GM23338 (cell line): ENCODE measurements around the gene MTHFD2L. TPM values are rescaled to one million over a fixed set of nuclear protein-coding genes. Genes with fewer than 3 reads are reported as not detected.

ENCODE experiments used
- ATAC-seq: fragments of 200-7000 bp; cut with Tn5 transposase; 3 replicates; pipeline ENCODE4 v1.9.1; 2020
- DNase-seq: peaks from one replicate; pipeline ENCODE4 v3.0.0-alpha.2; 2015; ENCODE audit warnings: low spot score
- H2AFZ ChIP-seq: fragments of 200-600 bp; sonication (generic); 2 replicates; pipeline ENCODE4 v1.8.0; 2016; ENCODE audit warnings: antibody characterized with exemption, mild to moderate bottlenecking, moderate library complexity
- H3F3A ChIP-seq: fragments of 200-600 bp; sonication (generic); replicated peaks from 2 replicates; pipeline ENCODE4 v1.8.0; 2017; ENCODE audit warnings: antibody characterized with exemption, mixed run types, low read depth
- H3K27ac ChIP-seq: fragments of 200-600 bp; sonication (generic); 2 replicates; pipeline ENCODE4 v1.6.1; 2016; ENCODE audit warnings: low read depth
- H3K27me3 ChIP-seq: fragments of 200-600 bp; sonication (generic); 2 replicates; pipeline ENCODE4 v1.8.0; 2016; ENCODE audit warnings: mild to moderate bottlenecking, mixed run types, moderate library complexity; ENCODE audit not compliant: insufficient read depth
- H3K36me3 ChIP-seq: fragments of 200-600 bp; sonication (generic); 2 replicates; pipeline ENCODE4 v1.8.0; 2016; ENCODE audit warnings: mild to moderate bottlenecking; ENCODE audit not compliant: insufficient read depth
- H3K4me1 ChIP-seq: fragments of 200-600 bp; sonication (generic); 2 replicates; pipeline ENCODE4 v1.8.0; 2016; ENCODE audit warnings: mild to moderate bottlenecking, moderate library complexity; ENCODE audit not compliant: insufficient read depth
- H3K4me2 ChIP-seq: fragments of 200-600 bp; sonication (generic); 2 replicates; pipeline ENCODE4 v1.7.1; 2017; ENCODE audit warnings: mixed run types
- H3K4me3 ChIP-seq: fragments of 200-600 bp; sonication (generic); 2 replicates; pipeline ENCODE4 v1.6.1; 2016; ENCODE audit warnings: mixed run types
- H3K79me2 ChIP-seq: fragments of 200-600 bp; sonication (generic); replicated peaks from 2 replicates; pipeline ENCODE4 v1.8.0; 2017; ENCODE audit warnings: mild to moderate bottlenecking; ENCODE audit not compliant: insufficient read depth
- H3K9me2 ChIP-seq: fragments of 200-600 bp; sonication (generic); 2 replicates; pipeline ENCODE4 v1.8.0; 2017; ENCODE audit not compliant: insufficient read depth
- H4K20me1 ChIP-seq: fragments of 200-600 bp; sonication (generic); replicated peaks from 2 replicates; pipeline ENCODE4 v1.8.0; 2017; ENCODE audit warnings: mild to moderate bottlenecking; ENCODE audit not compliant: insufficient read depth
- H3K27ac Mint-ChIP-seq: 2 replicates; pipeline ENCODE4 v1.8.0; 2020; ENCODE audit warnings: inconsistent platforms, mild to moderate bottlenecking, moderate library complexity, mixed read lengths
- H3K27me3 Mint-ChIP-seq: 3 replicates; pipeline ENCODE4 v1.8.0; 2022; ENCODE audit warnings: low read depth, mild to moderate bottlenecking, moderate library complexity, mixed read lengths, inconsistent platforms; ENCODE audit not compliant: insufficient read depth, poor library complexity
- H3K36me3 Mint-ChIP-seq: 3 replicates; pipeline ENCODE4 v1.8.0; 2021; ENCODE audit warnings: low read depth, mild to moderate bottlenecking, inconsistent platforms, moderate library complexity, mixed read lengths
- H3K4me1 Mint-ChIP-seq: 3 replicates; pipeline ENCODE4 v1.8.0; 2020; ENCODE audit warnings: mild to moderate bottlenecking, inconsistent platforms, mixed read lengths
- H3K4me3 Mint-ChIP-seq: 3 replicates; pipeline ENCODE4 v1.8.0; 2021; ENCODE audit warnings: moderate library complexity, mild to moderate bottlenecking, inconsistent platforms, mixed read lengths
- H3K9me3 Mint-ChIP-seq: 3 replicates; pipeline ENCODE4 v1.8.0; 2020; ENCODE audit warnings: moderate library complexity, mild to moderate bottlenecking, inconsistent platforms, mixed read lengths
- CTCF ChIP-seq, 2 experiments: fragments of 200-600 bp in 1 of 2; sonication (generic) in 1 of 2; conservative IDR thresholded peaks; 2 replicates each; pipeline versions ENCODE4 v1.5.1 to v1.6.1; 2016 to 2017; ENCODE audit warnings: antibody characterized with exemption in 2 of 2, low read depth in 2 of 2, mild to moderate bottlenecking in 2 of 2, moderate library complexity in 1 of 2
- EZH2 ChIP-seq: fragments of 200-600 bp; sonication (generic); IDR thresholded peaks from one replicate; pipeline ENCODE4 v1.8.0; 2017; ENCODE audit warnings: antibody characterized with exemption, mild to moderate bottlenecking, low read depth; ENCODE audit not compliant: unreplicated experiment
- EZH2phosphoT487 ChIP-seq: fragments of 200-600 bp; sonication (generic); IDR thresholded peaks from one replicate; pipeline ENCODE4 v1.8.1; 2018; ENCODE audit warnings: antibody characterized with exemption; ENCODE audit not compliant: unreplicated experiment
- JUNB ChIP-seq: IDR thresholded peaks from one replicate; pipeline ENCODE4 v1.6.1; 2016; ENCODE audit warnings: antibody characterized with exemption; ENCODE audit not compliant: unreplicated experiment
- NANOG ChIP-seq: IDR thresholded peaks from 2 replicates; pipeline ENCODE4 v1.6.1; 2016; ENCODE audit warnings: antibody characterized with exemption, borderline replicate concordance
- POLR2AphosphoS5 ChIP-seq: IDR thresholded peaks from 2 replicates; pipeline ENCODE4 v1.6.1; 2016; ENCODE audit warnings: antibody characterized with exemption, low read depth
- REST ChIP-seq: IDR thresholded peaks from one replicate; pipeline ENCODE4 v1.6.1; 2018; ENCODE audit warnings: antibody characterized with exemption; ENCODE audit not compliant: unreplicated experiment
- ZNF114 ChIP-seq: fragments of 250-450 bp; sonication (Bioruptor Pico); IDR thresholded peaks from 2 replicates; pipeline ENCODE4 v1.5.0; 2020; ENCODE audit warnings: mild to moderate bottlenecking, moderate library complexity
- polyA plus RNA-seq: library from polyadenylated mRNA; unstranded; fragments of >200 nt; fragmentation: Nextera tagmentation; extraction: Ambion mirVana; gene quantifications from 2 replicates; pipeline ENCODE4 v1.2.1, GENCODE V29; 2016
- total RNA-seq: library from RNA; depleted of rRNA; stranded (reverse); fragments of >200 nt; shearing (Covaris generic); gene quantifications from 2 replicates; pipeline ENCODE4 v1.2.3, GENCODE V29; 2014
- TF ChIP-seq, protein P1 (sequence below): IDR thresholded peaks from 2 replicates; pipeline ENCODE4 v1.6.1; 2016; ENCODE audit warnings: antibody characterized with exemption

MTHFD2L gene
- total and polyA plus RNA-seq, 2 experiments from 2014 or later: 24.4 to 35.7 TPM

- no peaks in the 10 kb centered on the region for H3F3A ChIP-seq
- H3K9me3 Mint-ChIP-seq: no peaks in the 10 kb centered on the region
- H4K20me1 ChIP-seq: no peaks in the 10 kb centered on the region
- H3K36me3 ChIP-seq: no peaks in the 10 kb centered on the region
- no peak overlapping the region for H2AFZ ChIP-seq
- DNase-seq (no peak), ATAC-seq (no peak)
- no peaks in the 10 kb centered on the region for H3K4me1 ChIP-seq
- H3K4me2 ChIP-seq: no peak overlapping the region
- H3K4me3 ChIP-seq: no peak overlapping the region
- H3K4me1 Mint-ChIP-seq: no peaks in the 10 kb centered on the region
- no peak for TF ChIP-seq ZNF114 (CRISPR knock-in tag)
- no peak for TF ChIP-seq CTCF (conservative IDR thresholded peaks at IDR 0.05; ENCODE audit: low read depth in 2 of 2)
- no peak for TF ChIP-seq REST
- TF ChIP-seq EZH2: no peak
- TF ChIP-seq JUNB: no peak
- no peak for TF ChIP-seq EZH2phosphoT487
- TF ChIP-seq, protein P1, sequence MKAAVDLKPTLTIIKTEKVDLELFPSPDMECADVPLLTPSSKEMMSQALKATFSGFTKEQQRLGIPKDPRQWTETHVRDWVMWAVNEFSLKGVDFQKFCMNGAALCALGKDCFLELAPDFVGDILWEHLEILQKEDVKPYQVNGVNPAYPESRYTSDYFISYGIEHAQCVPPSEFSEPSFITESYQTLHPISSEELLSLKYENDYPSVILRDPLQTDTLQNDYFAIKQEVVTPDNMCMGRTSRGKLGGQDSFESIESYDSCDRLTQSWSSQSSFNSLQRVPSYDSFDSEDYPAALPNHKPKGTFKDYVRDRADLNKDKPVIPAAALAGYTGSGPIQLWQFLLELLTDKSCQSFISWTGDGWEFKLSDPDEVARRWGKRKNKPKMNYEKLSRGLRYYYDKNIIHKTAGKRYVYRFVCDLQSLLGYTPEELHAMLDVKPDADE: no peak
- TF ChIP-seq POLR2AphosphoS5: no peak
- H3K27me3 Mint-ChIP-seq: no peaks in the 10 kb centered on the region
- H3K27ac Mint-ChIP-seq: no peak overlapping the region
- no peak overlapping the region for H3K4me3 Mint-ChIP-seq
- H3K27me3 ChIP-seq: no peaks in the 10 kb centered on the region
- no peaks in the 10 kb centered on the region for H3K79me2 ChIP-seq
- H3K27ac ChIP-seq: no peak overlapping the region
- H3K36me3 Mint-ChIP-seq: no peaks in the 10 kb centered on the region
- no peaks in the 10 kb centered on the region for H3K9me2 ChIP-seq
These were observed 126.1 kb downstream of the MTHFD2L start for GRCh38 chr4:74284053-74284452.

GRCh38 chr4:74287164-74287563 lies 129.2 kb downstream of the MTHFD2L start:
- no peak overlapping the region for H3K27ac Mint-ChIP-seq
- ATAC-seq: no peak
- no peaks in the 10 kb centered on the region for H3K36me3 Mint-ChIP-seq
- Histone ChIP-seq H3K36me3 (no peaks in the 10 kb centered on the region), H3K9me2 (no peaks in the 10 kb centered on the region), H3K79me2 (no peaks in the 10 kb centered on the region), H3K4me2 (no peak overlapping the region), H3F3A (no peaks in the 10 kb centered on the region), H2AFZ (no peak overlapping the region), H3K4me3 (no peak overlapping the region), H3K27ac (no peak overlapping the region), H3K27me3 (no peaks in the 10 kb centered on the region), H3K4me1 (no peaks in the 10 kb centered on the region), H4K20me1 (no peaks in the 10 kb centered on the region)
- no peak overlapping the region for H3K4me3 Mint-ChIP-seq
- H3K27me3 Mint-ChIP-seq: no peaks in the 10 kb centered on the region
- H3K4me1 Mint-ChIP-seq: no peaks in the 10 kb centered on the region
- H3K9me3 Mint-ChIP-seq: no peaks in the 10 kb centered on the region
- DNase-seq: no peak
- TF ChIP-seq EZH2phosphoT487: no peak
- no peak for TF ChIP-seq EZH2
- no peak for TF ChIP-seq NANOG
- TF ChIP-seq, protein P1: no peak
